Measurements from ENCODE around the gene ADIPOR1.
"Not testable (repeated sequence)": the region's sequence is repeated elsewhere in the genome, so short reads cannot be mapped to it uniquely, and the experiment has no call there.

GRCh38 chr1:202903808-202904207 is 54.3 kb downstream of the ADIPOR1 start:
- TF ChIP-seq EZH2phosphoT487 (IDR thresholded peaks at IDR 0.05; ENCODE audit: insufficient read depth, low read depth); EZH2 (IDR thresholded peaks at IDR 0.05; ENCODE audit: insufficient read depth, poor library complexity, severe bottlenecking): not testable (repeated sequence)

Data from GM23248 (cell line).